Large intestine (tissue), 3 donors: ENCODE measurements around the gene DIS3L. TPM values are rescaled to one million over a fixed set of nuclear protein-coding genes. Genes with fewer than 3 reads are reported as not detected.
"Not testable (repeated sequence)": the region's sequence is repeated elsewhere in the genome, so short reads cannot be mapped to it uniquely, and the experiment has no call there.

Source experiments
- DNase-seq, 2 donors: peaks; one replicate each; pipeline versions ENCODE4 v3.0.0 to v3.0.0-alpha.2; 2013
- H3K27ac ChIP-seq: one replicate; pipeline ENCODE4 v1.5.1; 2013; ENCODE audit warnings: low read length
- H3K27me3 ChIP-seq: 2 replicates; pipeline ENCODE4 v1.6.1; 2013; ENCODE audit warnings: low read length; ENCODE audit not compliant: control insufficient read depth, insufficient read depth
- H3K36me3 ChIP-seq: 2 replicates; pipeline ENCODE4 v1.6.1; 2013; ENCODE audit warnings: low read length; ENCODE audit not compliant: control insufficient read depth, insufficient read depth
- H3K4me1 ChIP-seq: one replicate; pipeline ENCODE4 v1.6.1; 2013; ENCODE audit warnings: low read length; ENCODE audit not compliant: control insufficient read depth, insufficient read depth
- H3K4me3 ChIP-seq: one replicate; pipeline ENCODE4 v1.5.1; 2013; ENCODE audit warnings: low read length
- H3K9me3 ChIP-seq: one replicate; pipeline ENCODE4 v1.6.1; 2013; ENCODE audit warnings: mild to moderate bottlenecking, low read depth, low read length, moderate library complexity; ENCODE audit not compliant: control insufficient read depth
- WGBS: methylation state at CpG from one replicate; pipeline ENCODE4 v1.1.5; 2013; ENCODE audit warnings: low lambda C conversion rate; ENCODE audit not compliant: insufficient coverage; 5-methylcytosine and 5-hydroxymethylcytosine counted together
- polyA plus RNA-seq: library from polyadenylated mRNA; unstranded; fragments of 120-200 nt; gene quantifications from one replicate; pipeline ENCODE4 v1.2.1, GENCODE V29; 2013

DIS3L gene
- polyA plus RNA-seq, 1 donor, result 33.6 TPM

- DNase-seq, result peak in 1 of 2 donors; percentile 3
- peaks cover 88% of the 10 kb centered on the region for H3K27me3 ChIP-seq
- no peaks in the 10 kb centered on the region for H3K36me3 ChIP-seq
- H3K4me1 ChIP-seq, result peaks cover 8% of the 10 kb centered on the region
- H3K27ac ChIP-seq, result no peak overlapping the region
- 0% methylated on average over 3 of the region's 36 CpGs for WGBS
- H3K9me3 ChIP-seq, result no peaks in the 10 kb centered on the region
- H3K4me3 ChIP-seq, result no peak overlapping the region
Measured at GRCh38 chr15:66254089-66254950, 39.0 kb upstream of the DIS3L start.

DNA sequence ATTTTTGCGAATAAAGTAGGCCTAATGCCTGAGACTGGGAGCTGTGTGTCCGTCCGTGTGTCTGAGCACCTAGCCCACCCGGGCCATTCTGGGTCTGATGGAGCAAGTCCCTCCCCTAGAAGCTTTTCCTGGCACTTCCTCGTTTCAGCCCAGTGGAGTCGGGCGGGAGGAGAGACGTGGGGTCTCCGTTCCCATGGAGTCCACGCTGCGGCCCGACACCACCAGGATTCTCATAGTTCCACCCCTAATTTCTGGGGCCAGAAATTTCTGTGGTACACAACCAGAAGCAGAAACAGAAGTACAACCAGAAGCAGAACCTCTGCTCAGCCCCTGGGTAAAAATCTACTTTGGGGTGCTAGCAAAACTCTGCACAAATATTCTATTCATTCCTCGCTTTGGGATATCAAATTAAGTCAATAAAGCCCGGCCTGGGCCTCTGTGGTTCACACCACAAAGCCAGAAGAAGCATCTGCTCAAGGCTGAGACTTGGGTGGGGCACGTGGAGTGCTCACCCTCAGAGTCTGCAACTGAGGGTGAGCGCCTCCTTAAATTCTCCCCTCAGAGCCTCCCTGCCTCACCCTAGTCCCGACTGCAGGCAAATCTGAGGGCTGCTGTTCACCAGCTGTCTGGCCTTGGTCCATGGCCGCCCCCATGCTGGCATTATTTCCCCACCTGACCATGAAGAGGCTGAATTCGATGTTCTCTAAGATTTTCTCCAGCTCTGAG, 38.3 kb upstream of the DIS3L start:
- Histone ChIP-seq H3K4me1 (peaks cover 8% of the 10 kb centered on the region), H3K36me3 (no peaks in the 10 kb centered on the region), H3K4me3 (no peak overlapping the region), H3K9me3 (no peaks in the 10 kb centered on the region), H3K27me3 (peaks cover 80% of the 10 kb centered on the region), H3K27ac (no peak overlapping the region)
- no CpG with 5 or more reads among the region's 19 CpGs for WGBS
- no peak for DNase-seq

GRCh38 chr15:66256692-66257091, 36.7 kb upstream of the DIS3L start:
- Histone ChIP-seq H3K27me3 (peaks cover 72% of the 10 kb centered on the region), H3K27ac (no peak overlapping the region)
- no CpG with 5 or more reads among the region's 3 CpGs for WGBS

DNA sequence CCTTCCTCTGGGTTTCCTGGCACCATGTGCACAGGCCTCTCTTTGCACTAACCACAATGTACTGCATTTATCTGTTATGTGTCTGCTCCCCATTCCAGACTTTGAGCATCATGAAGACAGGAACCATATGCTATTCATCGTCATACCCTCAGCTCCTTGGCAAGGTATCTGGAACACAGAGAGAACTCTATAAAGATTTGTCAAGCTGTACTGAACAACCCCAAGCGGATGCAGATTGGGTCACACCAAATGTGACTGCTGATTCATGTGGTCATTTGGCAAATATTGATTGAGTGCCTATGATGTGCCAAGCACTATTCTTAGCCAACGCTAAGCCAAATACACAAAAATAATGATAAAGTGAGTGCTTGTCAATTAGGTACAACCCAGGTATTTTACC, 32.3 kb upstream of the DIS3L start:
- Histone ChIP-seq H3K27me3 (peaks cover 40% of the 10 kb centered on the region), H3K27ac (no peak overlapping the region), H3K9me3 (no peaks in the 10 kb centered on the region), H3K36me3 (no peaks in the 10 kb centered on the region), H3K4me1 (no peaks in the 10 kb centered on the region), H3K4me3 (no peak overlapping the region)
- WGBS, result no CpG with 5 or more reads among the region's 3 CpGs
- DNase-seq, result no peak

More at GRCh38 chr15:66256692-66257091, 36.7 kb upstream of the DIS3L start:
- Histone ChIP-seq H3K4me3 (no peak overlapping the region), H3K4me1 (peaks cover 8% of the 10 kb centered on the region), H3K36me3 (no peaks in the 10 kb centered on the region), H3K9me3 (no peaks in the 10 kb centered on the region)
- no peak for DNase-seq

DNA sequence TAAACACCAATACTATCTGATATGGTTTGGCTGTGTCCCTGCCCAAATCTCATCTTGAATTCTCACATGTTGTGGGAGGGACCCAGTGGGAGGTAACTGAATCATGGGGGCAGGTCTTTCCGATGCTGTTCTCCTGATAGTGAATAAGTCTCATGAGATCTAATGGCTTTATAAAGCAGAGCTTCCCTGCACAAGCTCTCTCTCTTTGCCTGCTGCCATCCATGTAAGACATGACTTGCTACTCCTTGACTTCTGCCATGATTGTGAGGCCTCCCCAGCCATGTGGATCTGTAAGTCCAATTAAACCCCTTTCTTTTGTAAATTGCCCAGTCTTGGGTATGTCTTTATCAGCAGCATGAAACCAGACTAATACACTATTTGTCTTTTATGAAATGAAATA, 30.5 kb upstream of the DIS3L start:
- DNase-seq, H3K36me3 ChIP-seq, H3K27ac ChIP-seq, H3K4me3 ChIP-seq, H3K9me3 ChIP-seq, H3K4me1 ChIP-seq: not testable (repeated sequence)
- H3K27me3 ChIP-seq, result peaks cover 23% of the 10 kb centered on the region
- WGBS, result no CpG with 5 or more reads among the region's 1 CpG

DNA sequence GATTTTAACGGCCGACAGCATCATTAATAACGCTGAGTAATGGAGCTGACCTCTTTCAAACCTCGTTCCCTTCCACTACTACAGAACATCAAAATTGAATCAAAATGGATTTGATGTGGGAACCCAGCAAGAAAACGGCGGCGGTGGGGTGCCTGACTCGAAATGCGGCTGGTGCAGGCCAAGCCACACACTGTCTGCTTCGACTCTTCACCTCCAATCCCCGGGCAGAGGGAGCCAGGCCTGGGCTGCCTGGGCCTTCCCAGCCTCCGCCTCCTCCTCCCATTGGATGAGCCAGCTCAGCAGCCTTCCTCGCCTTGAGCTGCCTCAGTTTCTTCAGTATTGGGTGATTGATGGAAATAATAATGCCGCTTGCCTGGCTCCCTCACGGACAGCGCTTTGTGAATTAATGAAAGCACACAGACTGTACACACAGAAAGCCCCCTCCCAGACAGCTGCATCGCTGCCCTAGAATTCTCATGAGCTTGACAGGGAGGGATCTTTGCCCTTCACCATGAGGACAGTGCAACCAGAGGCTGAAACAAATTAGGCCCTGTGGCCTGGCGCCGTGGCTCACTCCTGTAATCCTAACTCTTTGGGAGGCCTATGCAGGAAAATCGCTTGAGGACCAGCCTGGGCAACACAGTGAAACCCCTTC, 28.4 kb upstream of the DIS3L start:
- DNase-seq, result no peak
- Histone ChIP-seq H3K4me3 (no peak overlapping the region), H3K27me3 (peaks cover 16% of the 10 kb centered on the region), H3K9me3 (no peaks in the 10 kb centered on the region), H3K4me1 (no peaks in the 10 kb centered on the region), H3K27ac (no peak overlapping the region), H3K36me3 (no peaks in the 10 kb centered on the region)
- WGBS, result 100% methylated on average over 1 of the region's 20 CpGs

GRCh38 chr15:66269326-66270090, 23.9 kb upstream of the DIS3L start:
- H3K27ac ChIP-seq, result no peak overlapping the region
- H3K36me3 ChIP-seq, result no peaks in the 10 kb centered on the region
- peak in 1 of 2 donors; percentile 63 for DNase-seq
- WGBS, result 0% methylated on average over 2 of the region's 13 CpGs
- H3K9me3 ChIP-seq, result no peaks in the 10 kb centered on the region
- no peaks in the 10 kb centered on the region for H3K4me1 ChIP-seq
- no peak overlapping the region for H3K4me3 ChIP-seq
- no peaks in the 10 kb centered on the region for H3K27me3 ChIP-seq

DNA sequence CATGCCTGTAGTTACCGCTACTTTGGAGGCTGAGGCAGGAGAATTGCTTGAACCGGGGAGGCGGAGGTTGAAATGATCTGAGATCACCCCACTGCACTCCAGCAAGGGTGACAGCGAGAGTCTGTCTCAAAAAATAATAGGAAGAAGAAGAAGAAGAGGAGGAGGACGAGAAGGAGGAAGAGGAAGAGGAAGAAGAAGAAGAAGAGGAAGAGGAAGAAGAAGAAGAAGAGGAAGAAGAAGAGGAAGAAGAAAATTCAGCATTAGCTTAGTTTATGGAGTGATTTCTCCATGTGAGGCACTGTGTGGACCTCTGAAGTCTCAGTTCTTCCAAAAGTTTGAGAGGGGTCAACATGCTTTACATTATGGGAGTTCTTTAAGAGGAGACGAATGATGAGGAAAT, 22.4 kb upstream of the DIS3L start:
- H3K4me3 ChIP-seq, result no peak overlapping the region
- 93% methylated on average over 2 of the region's 6 CpGs for WGBS
- H3K36me3 ChIP-seq, result no peaks in the 10 kb centered on the region
- no peaks in the 10 kb centered on the region for H3K9me3 ChIP-seq
- no peak overlapping the region for H3K27ac ChIP-seq
- H3K27me3 ChIP-seq, result no peaks in the 10 kb centered on the region
- no peaks in the 10 kb centered on the region for H3K4me1 ChIP-seq
- no peak for DNase-seq

DNA sequence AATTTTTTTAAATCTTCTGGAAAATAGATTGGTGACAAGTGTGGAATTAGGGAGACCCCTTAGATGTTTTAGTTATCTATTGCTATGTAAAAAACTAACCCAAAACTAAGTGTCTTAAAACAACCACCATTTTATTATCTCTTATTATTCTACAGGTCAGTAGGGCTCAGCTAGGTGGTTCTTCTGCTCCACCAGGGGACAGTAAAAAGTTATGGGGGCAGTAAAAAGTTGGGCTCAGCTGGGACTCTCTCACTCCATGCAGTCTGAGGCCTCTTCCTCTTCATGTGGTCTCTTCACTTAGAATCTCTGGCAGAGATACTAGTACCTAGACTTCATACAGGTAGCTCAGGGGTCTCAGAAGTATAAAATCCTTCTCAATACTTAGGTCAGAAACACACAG, 18.0 kb upstream of the DIS3L start:
- no peaks in the 10 kb centered on the region for H3K9me3 ChIP-seq
- DNase-seq, result no peak
- H3K4me1 ChIP-seq, result no peaks in the 10 kb centered on the region
- H3K27me3 ChIP-seq, result no peaks in the 10 kb centered on the region
- H3K36me3 ChIP-seq, result no peaks in the 10 kb centered on the region
- no peak overlapping the region for H3K27ac ChIP-seq
- no peak overlapping the region for H3K4me3 ChIP-seq

DNA sequence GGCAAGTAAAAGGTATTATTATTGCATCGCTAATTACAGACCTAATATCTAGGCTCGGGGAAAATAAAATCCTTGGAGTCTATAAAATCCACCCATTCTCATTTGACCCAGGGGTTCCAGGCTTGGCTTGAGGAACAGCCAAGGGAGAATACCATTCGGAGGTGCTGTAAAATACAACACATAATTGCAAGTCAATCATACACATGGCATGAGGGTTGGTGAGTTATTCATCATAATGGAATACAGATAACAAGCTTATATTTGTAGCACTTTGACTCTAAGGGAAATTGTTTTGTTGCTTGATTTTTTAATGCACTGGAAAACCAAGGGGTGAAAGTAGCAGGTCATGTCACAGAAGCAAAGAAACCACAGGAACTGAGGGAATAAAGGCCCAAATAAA, 16.8 kb upstream of the DIS3L start:
- Histone ChIP-seq H3K9me3 (no peaks in the 10 kb centered on the region), H3K4me3 (no peak overlapping the region), H3K27ac (no peak overlapping the region), H3K36me3 (no peaks in the 10 kb centered on the region), H3K27me3 (no peaks in the 10 kb centered on the region), H3K4me1 (no peaks in the 10 kb centered on the region)
- WGBS, result no CpG with 5 or more reads among the region's 3 CpGs
- no peak for DNase-seq
